Loucy (cell line): ENCODE data around the gene NPBWR2.
"Not testable (repeated sequence)": the region's sequence is repeated elsewhere in the genome, so short reads cannot be mapped to it uniquely, and the experiment has no call there.

Experiments
- H2AFZ ChIP-seq: fragments of 200-600 bp; sonication (generic); 2 replicates; pipeline ENCODE4 v1.6.0; 2016; ENCODE audit warnings: antibody characterized with exemption, mild to moderate bottlenecking, low read length, moderate library complexity
- H3F3A ChIP-seq: fragments of 200-600 bp; 2 replicates; pipeline ENCODE4 v1.6.0; 2016; ENCODE audit warnings: antibody characterized with exemption, low read depth, mild to moderate bottlenecking
- H3K27me3 ChIP-seq: fragments of 200-600 bp; sonication (generic); 2 replicates; pipeline ENCODE4 v1.6.1; 2014; ENCODE audit warnings: low read length, mild to moderate bottlenecking; ENCODE audit not compliant: insufficient read depth, poor library complexity, severe bottlenecking
- H3K36me3 ChIP-seq: fragments of 200-600 bp; sonication (generic); 2 replicates; pipeline ENCODE4 v1.6.1; 2016; ENCODE audit warnings: low read length; ENCODE audit not compliant: insufficient read depth
- H3K4me1 ChIP-seq: fragments of 200-600 bp; sonication (generic); 2 replicates; pipeline ENCODE4 v1.5.1; 2014; ENCODE audit warnings: low read length, mild to moderate bottlenecking; ENCODE audit not compliant: insufficient read depth, poor library complexity, severe bottlenecking
- H3K4me2 ChIP-seq: fragments of 200-600 bp; sonication (generic); 2 replicates; pipeline ENCODE4 v1.6.0; 2014; ENCODE audit warnings: antibody characterized with exemption, low read length, low read depth, mild to moderate bottlenecking; ENCODE audit not compliant: poor library complexity, severe bottlenecking
- H3K4me3 ChIP-seq: fragments of 200-600 bp; sonication (generic); 2 replicates; pipeline ENCODE4 v1.5.1; 2014; ENCODE audit warnings: low read length, mild to moderate bottlenecking, mixed read lengths; ENCODE audit not compliant: poor library complexity, severe bottlenecking
- H3K79me2 ChIP-seq: fragments of 200-600 bp; sonication (generic); 2 replicates; pipeline ENCODE4 v1.6.1; 2014; ENCODE audit warnings: low read length; ENCODE audit not compliant: insufficient read depth
- H3K9ac ChIP-seq: fragments of 200-600 bp; sonication (generic); 2 replicates; pipeline ENCODE4 v1.6.0; 2014; ENCODE audit warnings: mild to moderate bottlenecking, low read depth, low read length, moderate library complexity; ENCODE audit not compliant: poor library complexity, severe bottlenecking
- H3K9me2 ChIP-seq: fragments of 200-600 bp; sonication (generic); replicated peaks from 2 replicates; pipeline ENCODE4 v1.6.1; 2016; ENCODE audit warnings: low read depth, low read length, mixed read lengths
- H3K9me3 ChIP-seq: fragments of 200-600 bp; sonication (generic); 2 replicates; pipeline ENCODE4 v1.6.1; 2014; ENCODE audit warnings: mild to moderate bottlenecking, antibody characterized with exemption, low read length, low read depth; ENCODE audit not compliant: insufficient read depth
- H4K20me1 ChIP-seq: fragments of 200-600 bp; sonication (generic); 2 replicates; pipeline ENCODE4 v1.6.0; 2014; ENCODE audit warnings: antibody characterized with exemption, low read length, mild to moderate bottlenecking; ENCODE audit not compliant: insufficient read depth, poor library complexity, severe bottlenecking
- EZH2phosphoT487 ChIP-seq: fragments of 200-600 bp; IDR thresholded peaks from 2 replicates; pipeline ENCODE4 v1.6.1; 2018; ENCODE audit warnings: antibody characterized with exemption, mild to moderate bottlenecking, moderate library complexity, borderline replicate concordance
- TF ChIP-seq, protein P1 (sequence below): fragments of 200-600 bp; sonication (generic); conservative IDR thresholded peaks from 2 replicates; pipeline ENCODE4 v1.5.1; 2014; ENCODE audit warnings: mild to moderate bottlenecking, antibody characterized with exemption, low read length

NPBWR2 gene

DNA sequence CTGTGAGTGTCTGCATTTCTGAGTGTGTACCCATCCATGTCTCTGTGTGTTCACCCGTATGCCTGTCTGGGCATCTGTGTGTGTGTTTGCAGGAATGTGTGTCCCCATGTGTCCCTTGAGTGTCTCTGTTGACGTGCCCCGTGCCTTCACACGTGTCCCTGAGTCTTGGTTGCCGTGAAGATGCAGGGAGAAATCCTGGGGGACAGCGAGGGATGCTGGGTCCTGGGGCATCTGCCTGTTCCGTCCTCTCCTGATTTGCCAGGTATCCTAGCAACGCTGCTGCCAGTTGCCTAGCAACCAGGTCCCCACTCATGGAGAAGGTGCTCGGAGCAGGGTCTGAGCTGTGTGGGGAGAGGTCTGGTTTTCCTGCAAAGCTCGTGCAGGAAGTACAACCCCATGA lies 17.2 kb downstream of the NPBWR2 start:
- no peaks in the 10 kb centered on the region for H3K36me3 ChIP-seq
- H4K20me1 ChIP-seq = no peaks in the 10 kb centered on the region
- H3K9me2 ChIP-seq = no peaks in the 10 kb centered on the region
- H2AFZ ChIP-seq = no peak overlapping the region
- H3F3A ChIP-seq = no peaks in the 10 kb centered on the region
- H3K9me3 ChIP-seq = no peaks in the 10 kb centered on the region
- H3K4me3 ChIP-seq = no peak overlapping the region
- no peaks in the 10 kb centered on the region for H3K4me1 ChIP-seq
- no peak overlapping the region for H3K4me2 ChIP-seq
- H3K27me3 ChIP-seq = no peaks in the 10 kb centered on the region
- no peak for TF ChIP-seq EZH2phosphoT487
- TF ChIP-seq, protein P1, sequence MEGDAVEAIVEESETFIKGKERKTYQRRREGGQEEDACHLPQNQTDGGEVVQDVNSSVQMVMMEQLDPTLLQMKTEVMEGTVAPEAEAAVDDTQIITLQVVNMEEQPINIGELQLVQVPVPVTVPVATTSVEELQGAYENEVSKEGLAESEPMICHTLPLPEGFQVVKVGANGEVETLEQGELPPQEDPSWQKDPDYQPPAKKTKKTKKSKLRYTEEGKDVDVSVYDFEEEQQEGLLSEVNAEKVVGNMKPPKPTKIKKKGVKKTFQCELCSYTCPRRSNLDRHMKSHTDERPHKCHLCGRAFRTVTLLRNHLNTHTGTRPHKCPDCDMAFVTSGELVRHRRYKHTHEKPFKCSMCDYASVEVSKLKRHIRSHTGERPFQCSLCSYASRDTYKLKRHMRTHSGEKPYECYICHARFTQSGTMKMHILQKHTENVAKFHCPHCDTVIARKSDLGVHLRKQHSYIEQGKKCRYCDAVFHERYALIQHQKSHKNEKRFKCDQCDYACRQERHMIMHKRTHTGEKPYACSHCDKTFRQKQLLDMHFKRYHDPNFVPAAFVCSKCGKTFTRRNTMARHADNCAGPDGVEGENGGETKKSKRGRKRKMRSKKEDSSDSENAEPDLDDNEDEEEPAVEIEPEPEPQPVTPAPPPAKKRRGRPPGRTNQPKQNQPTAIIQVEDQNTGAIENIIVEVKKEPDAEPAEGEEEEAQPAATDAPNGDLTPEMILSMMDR = no peak
- H3K9ac ChIP-seq = no peak overlapping the region
- H3K79me2 ChIP-seq = no peaks in the 10 kb centered on the region

DNA sequence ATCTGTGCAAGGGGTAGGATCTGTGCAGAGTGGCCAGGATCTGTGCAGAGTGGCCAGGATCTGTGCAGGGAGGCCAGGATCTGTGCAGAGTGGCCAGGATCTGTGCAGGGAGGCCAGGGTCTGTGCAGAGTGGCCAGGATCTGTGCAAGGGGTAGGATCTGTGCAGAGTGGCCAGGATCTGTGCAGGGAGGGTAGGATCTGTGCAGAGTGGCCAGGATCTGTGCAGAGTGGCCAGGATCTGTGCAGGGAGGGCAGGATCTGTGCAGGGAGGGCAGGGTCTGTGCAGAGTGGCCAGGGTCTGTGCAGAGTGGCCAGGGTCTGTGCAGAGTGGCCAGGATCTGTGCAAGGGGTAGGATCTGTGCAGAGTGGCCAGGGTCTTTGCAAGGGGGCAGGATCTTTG lies 18.8 kb downstream of the NPBWR2 start:
- H3K27me3 ChIP-seq, H3K36me3 ChIP-seq, H3K4me2 ChIP-seq, H2AFZ ChIP-seq, H3K4me1 ChIP-seq, H3K4me3 ChIP-seq, H4K20me1 ChIP-seq, H3K9ac ChIP-seq, H3K79me2 ChIP-seq, H3K9me2 ChIP-seq, H3F3A ChIP-seq, H3K9me3 ChIP-seq: not testable (repeated sequence)

DNA sequence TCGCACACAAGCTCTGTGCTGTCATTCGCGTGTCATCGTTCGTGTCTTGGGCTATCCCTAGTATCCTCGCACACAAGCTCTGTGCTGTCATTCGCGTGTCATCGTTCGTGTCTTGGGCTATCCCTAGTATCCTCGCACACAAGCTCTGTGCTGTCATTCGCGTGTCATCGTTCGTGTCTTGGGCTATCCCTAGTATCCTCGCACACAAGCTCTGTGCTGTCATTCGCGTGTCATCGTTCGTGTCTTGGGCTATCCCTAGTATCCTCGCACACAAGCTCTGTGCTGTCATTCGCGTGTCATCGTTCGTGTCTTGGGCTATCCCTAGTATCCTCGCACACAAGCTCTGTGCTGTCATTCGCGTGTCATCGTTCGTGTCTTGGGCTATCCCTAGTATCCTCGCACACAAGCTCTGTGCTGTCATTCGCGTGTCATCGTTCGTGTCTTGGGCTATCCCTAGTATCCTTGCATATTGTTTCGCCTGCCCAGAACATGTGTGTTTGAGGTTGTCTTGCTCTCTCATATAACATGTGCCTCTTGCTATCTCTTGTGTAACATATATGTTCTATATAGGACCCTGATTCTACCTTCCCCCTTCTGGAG lies 20.0 kb downstream of the NPBWR2 start:
- H3K4me2 ChIP-seq, H3K9me3 ChIP-seq, H3K79me2 ChIP-seq, H3K9ac ChIP-seq, H3K36me3 ChIP-seq, H3K4me3 ChIP-seq, H3K9me2 ChIP-seq, H2AFZ ChIP-seq, H3F3A ChIP-seq, H4K20me1 ChIP-seq, H3K27me3 ChIP-seq: not testable (repeated sequence)
- peaks cover 14% of the 10 kb centered on the region for H3K4me1 ChIP-seq

DNA sequence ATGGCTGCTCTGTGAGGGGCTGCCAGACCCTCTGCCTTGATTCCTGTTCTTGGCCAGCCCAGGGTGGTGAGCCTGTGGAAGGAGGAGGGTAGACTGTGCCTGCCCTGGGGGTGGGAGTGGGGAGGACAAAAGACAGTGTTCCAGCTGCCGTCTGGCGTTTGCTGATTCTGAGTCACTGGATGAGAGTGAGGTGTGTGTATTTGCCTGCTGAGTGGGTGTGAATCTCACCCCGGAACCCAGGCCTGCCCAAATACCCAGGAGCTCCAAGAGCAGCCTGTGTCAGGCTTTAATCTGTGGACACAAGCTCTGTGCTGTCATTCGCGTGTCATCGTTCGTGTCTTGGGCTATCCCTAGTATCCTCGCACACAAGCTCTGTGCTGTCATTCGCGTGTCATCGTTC lies 20.6 kb downstream of the NPBWR2 start:
- Histone ChIP-seq H4K20me1 (no peaks in the 10 kb centered on the region), H3K4me1 (peaks cover 18% of the 10 kb centered on the region), H3K9me3 (no peaks in the 10 kb centered on the region), H3K79me2 (no peaks in the 10 kb centered on the region), H2AFZ (no peak overlapping the region), H3K4me3 (no peak overlapping the region), H3K36me3 (no peaks in the 10 kb centered on the region), H3K27me3 (no peaks in the 10 kb centered on the region), H3K4me2 (no peak overlapping the region), H3F3A (0 out of 2 replicates have a peak, but pooled peaks cover 3% of the 10 kb centered on the region), H3K9ac (no peak overlapping the region), H3K9me2 (no peaks in the 10 kb centered on the region)
- TF ChIP-seq EZH2phosphoT487 = no peak
- TF ChIP-seq, protein P1 = no peak
